Fibroblast of mammary gland (primary cell): ENCODE measurements around the gene SHF.
A peak's percentile ranks its signal among the peaks of the same experiment; 100 is the strongest.

Experiments used
- DNase-seq: peaks from one replicate; pipeline ENCODE4 v3.0.0-alpha.2; 2010; ENCODE audit warnings: low read depth
- H3K4me3 ChIP-seq: 2 replicates; pipeline ENCODE4 v1.5.1; 2011; ENCODE audit warnings: low read depth, mild to moderate bottlenecking, low read length, moderate library complexity; ENCODE audit not compliant: control insufficient read depth
- CTCF ChIP-seq: conservative IDR thresholded peaks from 2 replicates; pipeline ENCODE4 v1.5.1; 2011; ENCODE audit warnings: low read depth, low read length, inconsistent platforms; ENCODE audit not compliant: control insufficient read depth, insufficient read depth

Gene SHF

GRCh38 chr15:45180201-45180600, 7.6 kb downstream of the SHF start:
- no peak overlapping the region for H3K4me3 ChIP-seq
- no peak for DNase-seq
- no peak for TF ChIP-seq CTCF

GRCh38 chr15:45179221-45179985, 8.4 kb downstream of the SHF start:
- H3K4me3 ChIP-seq = no peak overlapping the region
- DNase-seq = no peak
- peak; percentile 45 for TF ChIP-seq CTCF

- no peak for TF ChIP-seq CTCF
- no peak for DNase-seq
These were observed 10.5 kb downstream of the SHF start for GRCh38 chr15:45177285-45177684.

GRCh38 chr15:45174577-45174976, 13.2 kb downstream of the SHF start:
- DNase-seq = no peak
- H3K4me3 ChIP-seq = no peak overlapping the region
- no peak for TF ChIP-seq CTCF

More at GRCh38 chr15:45177285-45177684, 10.5 kb downstream of the SHF start:
- no peak overlapping the region for H3K4me3 ChIP-seq

- H3K4me3 ChIP-seq = no peak overlapping the region
- no peak for DNase-seq
- no peak for TF ChIP-seq CTCF
These were observed 13.7 kb downstream of the SHF start for GRCh38 chr15:45174069-45174468.

- DNase-seq = no peak
- TF ChIP-seq CTCF = no peak
- no peak overlapping the region for H3K4me3 ChIP-seq
These were observed 15.9 kb downstream of the SHF start for GRCh38 chr15:45171912-45172311.
